H9 (cell line): ENCODE results near the gene PIP5KL1. TPM values are rescaled to one million over a fixed set of nuclear protein-coding genes. Genes with fewer than 3 reads are reported as not detected.
A peak's percentile ranks its signal among the peaks of the same experiment; 100 is the strongest.

Experiments used
- DNase-seq: peaks from one replicate; pipeline ENCODE4 v3.0.0-alpha.2; 2017
- H2AFZ ChIP-seq: one replicate; pipeline ENCODE4 v1.6.1; 2013; ENCODE audit warnings: mild to moderate bottlenecking, low read length, control low read depth, moderate library complexity
- H2AK5ac ChIP-seq: 2 replicates; pipeline ENCODE4 v1.6.1; 2013; ENCODE audit warnings: low read length, control low read depth, mixed read lengths; ENCODE audit not compliant: insufficient read length
- H2BK120ac ChIP-seq: one replicate; pipeline ENCODE4 v1.6.1; 2013; ENCODE audit warnings: low read depth, mild to moderate bottlenecking, low read length, control low read depth, inconsistent platforms; ENCODE audit not compliant: poor library complexity, severe bottlenecking
- H2BK12ac ChIP-seq: 2 replicates; pipeline ENCODE4 v1.6.1; 2013; ENCODE audit warnings: low read length, control low read depth, mixed read lengths, low read depth; ENCODE audit not compliant: insufficient read length
- H2BK15ac ChIP-seq: 2 replicates; pipeline ENCODE4 v1.6.1; 2013; ENCODE audit warnings: low read depth, low read length, control low read depth
- H2BK20ac ChIP-seq: one replicate; pipeline ENCODE4 v1.6.1; 2013; ENCODE audit warnings: low read depth, mild to moderate bottlenecking, low read length, control low read depth, inconsistent platforms; ENCODE audit not compliant: poor library complexity, severe bottlenecking
- H2BK5ac ChIP-seq: 2 replicates; pipeline ENCODE4 v1.6.1; 2013; ENCODE audit warnings: low read length, control low read depth, mixed read lengths; ENCODE audit not compliant: insufficient read length
- H3K14ac ChIP-seq: 2 replicates; pipeline ENCODE4 v1.6.1; 2013; ENCODE audit warnings: low read length, control low read depth; ENCODE audit not compliant: insufficient read depth
- H3K18ac ChIP-seq: 2 replicates; pipeline ENCODE4 v1.6.1; 2013; ENCODE audit warnings: low read depth, mild to moderate bottlenecking, mixed read lengths, low read length, control low read depth; ENCODE audit not compliant: insufficient read length
- H3K23ac ChIP-seq: 2 replicates; pipeline ENCODE4 v1.6.1; 2013; ENCODE audit warnings: low read length, control low read depth, mixed read lengths, low read depth; ENCODE audit not compliant: insufficient read length
- H3K23me2 ChIP-seq: 2 replicates; pipeline ENCODE4 v1.6.1; 2013; ENCODE audit warnings: low read depth, mild to moderate bottlenecking, mixed read lengths, low read length, control low read depth; ENCODE audit not compliant: insufficient read length, poor library complexity, severe bottlenecking
- H3K27ac ChIP-seq: 2 replicates; pipeline ENCODE4 v1.5.1; 2013; ENCODE audit warnings: low read length, control low read depth, mixed read lengths, low read depth; ENCODE audit not compliant: insufficient read length
- H3K27me3 ChIP-seq: 2 replicates; pipeline ENCODE4 v1.6.1; 2013; ENCODE audit warnings: low read length, control low read depth, inconsistent platforms; ENCODE audit not compliant: insufficient read depth
- H3K4ac ChIP-seq: 2 replicates; pipeline ENCODE4 v1.6.1; 2013; ENCODE audit warnings: low read depth, mild to moderate bottlenecking, control low read depth, inconsistent platforms, low read length, moderate library complexity
- H3K4me1 ChIP-seq: 2 replicates; pipeline ENCODE4 v1.6.1; 2013; ENCODE audit warnings: low read length, control low read depth, inconsistent platforms; ENCODE audit not compliant: insufficient read depth
- H3K4me2 ChIP-seq: 2 replicates; pipeline ENCODE4 v1.6.1; 2013; ENCODE audit warnings: low read length, control low read depth, mixed read lengths; ENCODE audit not compliant: insufficient read length, insufficient read depth
- H3K56ac ChIP-seq: 2 replicates; pipeline ENCODE4 v1.6.1; 2013; ENCODE audit warnings: low read depth, mild to moderate bottlenecking, mixed read lengths, low read length, control low read depth; ENCODE audit not compliant: insufficient read length
- H3K79me1 ChIP-seq: 2 replicates; pipeline ENCODE4 v1.6.1; 2013; ENCODE audit warnings: low read depth, mild to moderate bottlenecking, moderate library complexity, low read length, control low read depth, inconsistent platforms; ENCODE audit not compliant: insufficient read depth, poor library complexity, severe bottlenecking
- H3K79me2 ChIP-seq: 2 replicates; pipeline ENCODE4 v1.6.1; 2013; ENCODE audit warnings: low read length, control low read depth, inconsistent platforms; ENCODE audit not compliant: insufficient read depth
- H3K9ac ChIP-seq: 2 replicates; pipeline ENCODE4 v1.6.1; 2013; ENCODE audit warnings: low read length, control low read depth, mixed read lengths; ENCODE audit not compliant: insufficient read length; ENCODE audit errors: extremely low read depth
- H3K9me3 ChIP-seq: one replicate; pipeline ENCODE4 v1.6.1; 2013; ENCODE audit warnings: low read depth, low read length, inconsistent platforms; ENCODE audit not compliant: control insufficient read depth
- H3T11ph ChIP-seq: one replicate; pipeline ENCODE4 v1.6.1; 2013; ENCODE audit warnings: mild to moderate bottlenecking, low read length, control low read depth, inconsistent platforms
- H4K20me1 ChIP-seq: one replicate; pipeline ENCODE4 v1.6.1; 2013; ENCODE audit not compliant: control insufficient read depth, insufficient read length, insufficient read depth
- H4K5ac ChIP-seq: 2 replicates; pipeline ENCODE4 v1.6.1; 2013; ENCODE audit warnings: low read depth, mild to moderate bottlenecking, mixed read lengths, low read length, control low read depth; ENCODE audit not compliant: insufficient read length
- H4K8ac ChIP-seq: replicated peaks from 2 replicates; pipeline ENCODE4 v1.6.1; 2013; ENCODE audit warnings: low read length, control low read depth, mixed read lengths, low read depth; ENCODE audit not compliant: insufficient read length
- H4K91ac ChIP-seq: 2 replicates; pipeline ENCODE4 v1.6.1; 2013; ENCODE audit warnings: low read depth, mild to moderate bottlenecking, moderate library complexity, mixed read lengths, low read length, control low read depth; ENCODE audit not compliant: insufficient read length
- H3K27ac Mint-ChIP-seq, 3 experiments: 2 replicates in 2 of 3; 3 replicates in 1 of 3; pipeline ENCODE4 v1.8.0; 2020 to 2021; ENCODE audit warnings: mixed read lengths in 3 of 3, mild to moderate bottlenecking in 1 of 3, moderate library complexity in 1 of 3
- H3K27me3 Mint-ChIP-seq: 2 replicates; pipeline ENCODE4 v1.8.0; 2021; ENCODE audit warnings: low read depth, mild to moderate bottlenecking, moderate library complexity, mixed read lengths
- H3K36me3 Mint-ChIP-seq, 3 experiments: 2 replicates in 2 of 3; 3 replicates in 1 of 3; pipeline ENCODE4 v1.8.0; 2020 to 2021; ENCODE audit warnings: low read depth in 3 of 3, mixed read lengths in 3 of 3; ENCODE audit not compliant: insufficient read depth in 1 of 3
- H3K4me1 Mint-ChIP-seq, 2 experiments: 2 replicates each; pipeline ENCODE4 v1.8.0; 2020; ENCODE audit warnings: mixed read lengths in 2 of 2
- H3K4me3 Mint-ChIP-seq, 2 experiments: 2 replicates in 1 of 2; 3 replicates in 1 of 2; pipeline ENCODE4 v1.8.0; 2020 to 2021; ENCODE audit warnings: mild to moderate bottlenecking in 2 of 2, mixed read lengths in 2 of 2, moderate library complexity in 1 of 2
- H3K9me3 Mint-ChIP-seq, 2 experiments: 2 replicates in 1 of 2; 3 replicates in 1 of 2; pipeline ENCODE4 v1.8.0; 2020; ENCODE audit warnings: mild to moderate bottlenecking in 2 of 2, mixed read lengths in 2 of 2, moderate library complexity in 1 of 2
- WGBS: extraction: QIAGEN DNeasy Blood & Tissue Kit; methylation state at CpG from one replicate; pipeline ENCODE4 v1.1.7; 2013; ENCODE audit warnings: missing lambda C conversion rate, low lambda C conversion rate, mixed read lengths; ENCODE audit not compliant: insufficient read length; ENCODE audit errors: extremely low coverage; 5-methylcytosine and 5-hydroxymethylcytosine counted together
- total RNA-seq: library from RNA; stranded (reverse); gene quantifications from 2 replicates; pipeline ENCODE4 v1.2.1, GENCODE V29; 2021
- TF ChIP-seq, protein P1 (sequence below): fragments of 200-600 bp; sonication (generic); conservative IDR thresholded peaks from 3 replicates; pipeline ENCODE4 v1.8.0; 2021; ENCODE audit warnings: antibody characterized with exemption, mild to moderate bottlenecking

PIP5KL1 gene
- total RNA-seq, 1 experiment from 2014 or later, result 11.6 TPM

DNA sequence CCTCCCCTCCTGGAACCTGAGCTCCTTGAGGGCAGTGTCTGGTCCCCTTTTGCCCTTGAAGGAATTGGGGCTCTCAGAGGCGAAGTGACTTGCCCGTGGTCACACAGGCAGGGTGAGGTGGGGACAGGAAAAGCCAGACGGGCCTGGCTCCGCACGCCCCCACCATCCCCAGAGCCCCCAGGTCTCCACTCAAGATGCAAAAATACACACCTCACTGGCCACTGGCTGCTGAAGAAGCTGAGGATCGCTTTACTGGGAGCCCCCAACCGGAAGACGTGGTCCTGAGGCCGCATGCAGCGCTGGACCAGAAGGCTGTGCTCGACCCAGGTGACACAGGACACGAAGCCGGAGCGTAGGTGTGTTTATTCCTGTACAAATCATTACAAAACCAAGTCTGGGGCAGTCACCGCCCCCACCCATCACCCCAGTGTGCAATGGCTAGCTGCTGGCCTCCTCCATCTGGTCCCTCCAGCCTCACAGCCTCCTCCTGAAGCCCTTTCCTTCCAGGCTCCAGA lies 45.5 kb downstream of the PIP5KL1 start:
- H3K56ac ChIP-seq, result no peak overlapping the region
- H3K27ac Mint-ChIP-seq, result peak overlapping the region in 1 of 3 experiments; percentile 76; a peak in 1 of 7 replicates
- H4K8ac ChIP-seq, result no peak overlapping the region

More for the DNA sequence above, 45.5 kb downstream of the PIP5KL1 start:
- no peak overlapping the region for H2BK12ac ChIP-seq
- WGBS, result no CpG with 5 or more reads among the region's 15 CpGs
- no peaks in the 10 kb centered on the region for H3K9me3 ChIP-seq
- no peak overlapping the region for H2BK20ac ChIP-seq
- no peak overlapping the region for H3K14ac ChIP-seq
- no peaks in the 10 kb centered on the region for H3K4me1 ChIP-seq
- H2BK15ac ChIP-seq, result no peak overlapping the region
- no peak overlapping the region for H3T11ph ChIP-seq
- no peaks in the 10 kb centered on the region for H3K79me1 ChIP-seq
- no peak overlapping the region for H2AK5ac ChIP-seq
- DNase-seq, result no peak
- H2AFZ ChIP-seq, result no peak overlapping the region
- H3K18ac ChIP-seq, result no peak overlapping the region
- TF ChIP-seq, protein P1, sequence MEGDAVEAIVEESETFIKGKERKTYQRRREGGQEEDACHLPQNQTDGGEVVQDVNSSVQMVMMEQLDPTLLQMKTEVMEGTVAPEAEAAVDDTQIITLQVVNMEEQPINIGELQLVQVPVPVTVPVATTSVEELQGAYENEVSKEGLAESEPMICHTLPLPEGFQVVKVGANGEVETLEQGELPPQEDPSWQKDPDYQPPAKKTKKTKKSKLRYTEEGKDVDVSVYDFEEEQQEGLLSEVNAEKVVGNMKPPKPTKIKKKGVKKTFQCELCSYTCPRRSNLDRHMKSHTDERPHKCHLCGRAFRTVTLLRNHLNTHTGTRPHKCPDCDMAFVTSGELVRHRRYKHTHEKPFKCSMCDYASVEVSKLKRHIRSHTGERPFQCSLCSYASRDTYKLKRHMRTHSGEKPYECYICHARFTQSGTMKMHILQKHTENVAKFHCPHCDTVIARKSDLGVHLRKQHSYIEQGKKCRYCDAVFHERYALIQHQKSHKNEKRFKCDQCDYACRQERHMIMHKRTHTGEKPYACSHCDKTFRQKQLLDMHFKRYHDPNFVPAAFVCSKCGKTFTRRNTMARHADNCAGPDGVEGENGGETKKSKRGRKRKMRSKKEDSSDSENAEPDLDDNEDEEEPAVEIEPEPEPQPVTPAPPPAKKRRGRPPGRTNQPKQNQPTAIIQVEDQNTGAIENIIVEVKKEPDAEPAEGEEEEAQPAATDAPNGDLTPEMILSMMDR, result no peak
- Mint-ChIP-seq H3K9me3 (no peaks in the 10 kb centered on the region), H3K27me3 (no peaks in the 10 kb centered on the region; the same call in none of the 2 replicates), H3K4me3 (no peak overlapping the region), H3K4me1 (peaks cover 6 to 20% of the 10 kb centered on the region in 2 experiments; a peak in 3 of 4 replicates), H3K36me3 (peaks cover 4 to 28% (median 28%) of the 10 kb centered on the region in 3 experiments; a peak in 5 of 7 replicates)
- H3K27me3 ChIP-seq, result no peaks in the 10 kb centered on the region
- H3K79me2 ChIP-seq, result no peaks in the 10 kb centered on the region
- H4K5ac ChIP-seq, result no peak overlapping the region
- no peak overlapping the region for H3K4me2 ChIP-seq
- no peaks in the 10 kb centered on the region for H4K20me1 ChIP-seq
- H3K23me2 ChIP-seq, result no peaks in the 10 kb centered on the region
- no peak overlapping the region for H3K27ac ChIP-seq
- H3K4ac ChIP-seq, result no peak overlapping the region
- H2BK120ac ChIP-seq, result no peak overlapping the region
- H4K91ac ChIP-seq, result no peak overlapping the region
- H3K9ac ChIP-seq, result no peak overlapping the region
- no peak overlapping the region for H2BK5ac ChIP-seq
- H3K23ac ChIP-seq, result no peak overlapping the region
